GM20431 (cell line): ENCODE data around the gene C12orf57.

Experiments
- in situ Hi-C: fragments of 300-500 bp; cut with MseI, MboI; formaldehyde crosslinking; loops from one replicate; pipeline ENCODE4 v1.15.0; 2020; ENCODE audit warnings: low sequenced_read_pairs; ENCODE audit not compliant: unreplicated experiment

Gene C12orf57

DNA sequence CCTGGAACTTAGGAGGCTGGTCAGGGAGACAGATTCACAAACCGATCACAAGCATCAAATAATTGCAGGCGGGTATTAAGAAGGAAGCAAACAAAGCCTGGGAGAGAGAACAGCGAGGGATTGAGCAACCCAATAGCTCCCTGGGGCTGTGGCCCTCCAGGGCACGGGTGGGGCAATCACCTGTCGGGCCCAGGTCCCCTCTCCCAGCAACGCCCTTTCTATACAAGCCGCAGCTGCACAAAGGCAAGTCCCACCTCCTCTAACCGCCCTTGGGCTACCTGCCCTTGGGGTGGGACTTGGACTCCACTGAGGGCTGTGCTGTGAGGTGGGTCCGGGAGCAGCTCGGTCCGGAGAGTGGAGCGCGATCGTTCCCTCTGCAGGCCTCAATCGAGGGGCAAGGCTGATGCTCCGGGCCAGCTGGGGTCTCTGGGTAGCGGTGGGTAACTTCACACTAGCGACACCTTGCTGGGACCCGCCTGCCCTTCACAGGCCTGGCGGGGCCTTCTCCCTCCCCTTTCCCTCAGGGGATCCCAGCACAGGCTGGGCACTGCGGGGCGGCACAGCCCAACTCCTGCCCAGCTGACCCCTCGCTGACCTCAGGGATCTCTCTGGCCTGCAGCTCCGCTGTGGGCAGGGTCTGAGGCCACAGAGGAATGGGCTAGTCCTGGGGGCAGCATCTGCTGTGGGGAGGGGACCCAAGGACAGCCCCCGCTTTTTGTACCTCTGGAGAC lies 18.6 kb downstream of the C12orf57 start:
- in situ Hi-C loops: no loop called here

DNA sequence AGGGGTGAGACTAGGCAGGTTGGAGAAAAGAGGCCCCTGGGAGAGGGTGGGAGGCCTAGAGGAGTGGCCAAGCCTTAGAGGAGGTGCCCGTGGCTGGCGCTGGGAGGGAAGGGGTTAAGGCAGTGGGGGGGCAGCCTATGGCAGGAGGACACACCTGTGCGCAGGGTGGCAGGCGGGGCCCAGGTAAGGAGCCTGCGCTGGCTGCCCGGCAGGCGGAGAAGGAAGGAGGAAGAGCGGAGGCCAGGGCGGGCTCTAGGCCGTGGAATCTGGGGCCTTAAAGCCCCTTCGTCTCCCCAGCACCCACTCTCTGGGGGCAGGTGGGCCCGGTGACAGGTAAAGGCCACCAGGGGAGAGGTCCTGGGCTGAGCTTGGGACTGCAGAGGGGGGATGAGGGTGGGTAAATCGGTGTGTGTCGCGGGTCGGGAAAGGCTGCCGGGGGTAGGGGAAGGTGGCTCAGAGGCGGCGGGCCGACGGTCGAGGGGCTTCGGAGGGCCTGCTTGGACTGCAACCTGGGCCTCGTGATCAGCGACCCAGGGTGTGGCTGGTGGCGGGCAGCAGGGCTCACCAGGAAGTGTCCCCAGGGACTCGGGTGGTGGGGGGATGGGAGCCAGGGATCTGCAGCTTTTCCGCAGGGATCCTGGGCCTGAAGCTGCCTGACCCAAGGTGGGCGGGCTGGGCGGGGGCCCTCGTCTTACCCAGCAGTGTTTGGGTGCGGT lies 19.4 kb downstream of the C12orf57 start:
- in situ Hi-C loops: no loop called here

DNA sequence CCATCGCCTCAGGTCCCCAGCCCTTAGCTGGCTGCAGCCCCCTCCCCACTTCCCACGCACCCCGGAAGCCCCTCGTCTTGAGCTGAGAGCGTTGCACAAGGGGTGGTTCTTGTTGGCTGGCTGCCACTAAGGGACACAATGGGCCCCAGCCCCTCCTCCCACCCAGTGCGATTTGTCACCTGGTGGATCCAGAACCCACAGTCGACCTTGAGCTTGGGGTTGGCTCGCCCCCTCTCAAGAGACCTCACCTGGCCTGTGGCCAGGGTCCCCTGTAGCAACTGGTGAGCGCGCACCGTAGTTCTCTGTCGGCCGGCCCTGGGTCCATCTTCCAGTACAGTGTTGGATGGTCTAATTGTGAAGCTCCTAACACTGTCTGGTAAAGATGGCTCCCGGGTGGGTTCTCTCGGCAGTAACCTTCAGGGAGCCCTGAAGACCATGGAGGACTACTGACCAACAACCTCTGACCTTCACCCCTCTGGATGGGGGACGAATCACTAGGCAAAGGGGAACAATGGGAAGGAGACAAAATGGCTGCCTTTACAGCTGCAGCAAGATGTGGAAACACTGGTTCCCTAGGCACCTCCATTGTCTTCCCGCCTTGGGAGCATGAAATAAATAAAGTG lies 20.1 kb downstream of the C12orf57 start:
- in situ Hi-C loops: no loop called here

DNA sequence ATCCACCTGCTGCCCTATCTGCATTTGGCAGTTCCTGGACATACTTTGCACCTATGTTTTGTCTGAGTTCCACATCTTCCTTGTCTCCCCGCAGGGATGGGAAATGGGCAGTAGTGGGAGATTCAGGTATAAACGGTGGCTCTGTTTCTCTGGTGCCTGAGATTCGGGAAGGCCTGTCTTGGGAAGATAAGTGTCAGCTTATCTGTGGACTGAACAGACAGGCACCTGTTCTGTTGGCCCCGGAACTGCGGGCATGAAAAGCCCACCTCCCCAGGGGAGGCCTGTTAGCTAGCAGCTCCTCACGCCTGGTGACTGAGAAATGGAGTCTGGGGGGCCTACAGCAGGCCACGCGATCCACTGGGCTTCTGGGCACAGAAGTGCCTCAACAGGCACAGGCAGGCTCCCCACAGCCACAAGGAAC lies 20.8 kb downstream of the C12orf57 start:
- in situ Hi-C loops: no loop called here

DNA sequence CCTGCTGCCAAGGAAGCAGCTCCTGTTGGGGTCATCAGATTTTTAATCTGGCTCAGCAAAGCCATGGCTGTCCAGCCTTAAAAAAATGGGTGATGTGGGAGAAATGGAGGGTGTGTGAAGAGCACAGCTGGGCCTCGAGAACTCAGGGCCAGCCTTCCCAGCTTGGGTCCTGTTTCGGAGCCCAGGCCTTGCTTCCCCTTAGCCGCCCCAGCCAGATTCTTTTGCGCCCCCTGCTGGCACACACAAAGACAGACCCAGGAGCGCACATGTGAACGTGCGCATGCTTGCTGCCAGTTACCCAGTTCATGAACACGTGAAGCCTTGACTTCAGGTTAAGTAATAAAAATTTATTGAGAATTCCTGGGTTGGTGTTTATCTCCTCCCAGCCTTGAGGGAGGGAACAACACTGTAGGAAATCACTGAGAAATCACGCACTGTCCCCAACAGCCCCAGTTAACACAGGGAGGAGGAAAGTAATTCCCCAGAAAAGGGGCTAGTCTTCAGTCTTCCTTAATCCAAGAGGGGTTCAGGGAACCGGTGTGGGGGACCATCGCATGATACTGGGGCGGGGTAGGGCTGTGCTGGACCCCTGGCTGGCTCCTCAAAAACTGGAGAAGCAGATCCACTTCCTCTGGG lies 21.3 kb downstream of the C12orf57 start:
- in situ Hi-C loops: no loop called here

DNA sequence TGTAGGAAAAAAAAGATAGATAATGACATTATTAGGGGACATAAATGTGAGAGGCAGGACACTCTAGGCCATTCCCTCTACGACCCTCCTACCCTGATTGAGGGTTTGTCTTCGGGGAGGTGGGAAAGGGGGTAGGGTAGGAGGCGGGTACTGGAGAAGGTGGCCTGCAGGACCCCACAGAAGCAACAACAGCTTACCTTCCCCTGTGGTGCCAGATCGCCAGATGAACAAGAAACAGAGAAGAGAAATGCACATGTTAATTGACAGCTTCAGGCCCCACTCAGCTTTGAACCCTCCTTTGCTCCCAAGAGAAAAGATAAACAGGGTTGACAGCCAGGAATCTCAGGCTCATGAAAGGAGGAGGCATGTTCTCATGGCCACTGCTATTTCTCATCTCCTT lies 21.9 kb downstream of the C12orf57 start:
- in situ Hi-C loops: no loop called here

DNA sequence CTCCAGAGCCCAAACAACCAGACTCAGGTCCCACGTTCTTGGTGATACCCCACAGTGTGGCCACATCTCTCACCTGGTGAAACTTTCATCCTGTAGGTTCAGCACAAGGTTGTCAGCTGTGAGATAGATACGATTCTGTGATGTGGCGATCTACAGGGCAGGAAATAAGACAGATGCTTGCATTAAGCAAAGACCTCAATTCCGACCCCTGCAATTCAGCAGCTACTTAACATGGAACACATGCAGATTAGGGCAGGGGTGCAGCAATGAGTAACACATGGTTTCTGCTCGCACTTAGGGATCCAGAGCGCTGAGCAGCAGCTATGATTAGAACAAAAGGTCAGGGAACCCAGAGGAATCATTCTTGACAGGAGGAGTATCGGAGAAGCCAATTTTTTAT lies 22.5 kb downstream of the C12orf57 start:
- in situ Hi-C loops: no loop called here

DNA sequence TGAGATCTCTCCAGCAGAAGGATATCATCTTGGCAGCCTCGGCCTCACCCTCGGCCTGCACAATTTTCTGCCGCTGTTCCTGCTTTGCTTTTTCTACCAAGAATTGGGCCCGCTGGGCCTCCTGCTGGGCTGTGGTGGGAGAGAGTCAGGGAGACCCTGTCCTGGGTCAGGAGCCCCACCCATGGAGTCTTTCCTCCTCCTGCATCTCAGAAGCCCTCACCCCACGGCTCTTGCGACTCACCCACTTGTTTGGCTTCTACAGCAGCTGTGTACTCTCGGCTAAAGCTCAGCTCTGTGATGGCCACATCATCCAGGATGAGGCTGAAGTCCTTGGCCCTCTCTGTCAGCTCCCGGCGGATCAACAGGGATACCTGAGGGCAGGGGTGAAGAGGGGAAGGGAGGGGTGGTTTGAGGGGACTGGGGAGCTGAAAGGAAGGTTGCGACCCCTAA lies 23.9 kb downstream of the C12orf57 start:
- in situ Hi-C loops: no loop called here

DNA sequence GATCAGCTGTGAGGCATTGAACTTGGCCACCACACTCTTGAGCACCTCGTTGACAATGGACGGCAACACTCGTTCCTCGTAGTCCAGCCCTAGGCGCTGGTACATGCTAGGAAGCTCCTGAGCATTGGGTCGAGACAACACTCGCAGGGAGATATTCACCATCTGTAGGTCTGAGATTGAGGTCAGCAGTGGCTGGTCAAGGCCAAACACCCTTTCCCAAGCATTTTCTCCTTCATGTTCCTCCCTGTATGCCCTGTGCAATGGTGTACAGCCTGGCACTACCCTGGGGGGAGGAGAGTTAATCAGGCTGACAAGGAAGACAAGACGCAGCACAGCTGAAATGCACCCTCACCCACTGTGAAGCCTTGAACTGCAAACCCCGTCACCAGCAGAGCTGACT lies 24.6 kb downstream of the C12orf57 start:
- in situ Hi-C loops: no loop called here

DNA sequence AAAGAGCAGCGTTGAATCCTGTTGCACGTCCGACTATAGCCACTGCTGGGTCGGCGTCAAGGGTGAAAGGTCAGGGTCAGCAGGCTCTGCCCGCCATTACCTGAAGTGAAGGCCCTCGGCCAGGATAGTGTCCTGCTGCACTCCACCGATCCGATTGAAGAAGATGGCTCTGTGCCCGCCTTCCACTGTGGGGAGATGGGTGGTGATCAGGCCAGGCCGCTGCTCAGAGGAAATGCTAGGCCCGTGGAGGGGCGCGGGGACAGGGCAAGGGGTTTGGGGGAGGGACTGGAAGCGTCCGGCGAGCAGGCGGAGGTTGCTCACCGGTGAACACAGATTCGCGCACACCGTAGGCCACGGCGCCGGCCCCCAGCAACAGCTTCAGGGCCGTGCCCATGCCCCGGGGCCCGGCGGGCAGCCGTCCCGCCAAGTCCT lies 26.3 kb downstream of the C12orf57 start:
- in situ Hi-C loops: no loop called here

DNA sequence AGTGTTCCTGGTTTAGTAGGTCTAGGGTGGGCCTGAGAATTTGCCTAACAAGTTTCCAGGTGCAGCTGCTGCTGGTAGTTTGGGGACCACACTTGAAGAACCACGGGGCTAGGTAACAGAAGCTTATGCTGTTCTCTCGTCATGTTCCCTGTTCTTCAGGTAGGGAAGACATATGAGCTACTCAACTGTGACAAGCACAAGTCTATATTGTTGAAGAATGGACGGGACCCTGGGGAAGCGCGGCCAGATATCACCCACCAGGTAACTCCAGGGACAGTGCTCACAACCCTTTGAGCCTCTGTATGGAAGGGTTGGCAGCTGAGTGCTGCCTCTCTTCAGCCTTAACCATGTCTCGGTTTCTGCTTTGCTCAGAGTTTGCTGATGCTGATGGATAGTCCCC lies 30.4 kb downstream of the C12orf57 start:
- in situ Hi-C loops: no loop called here

DNA sequence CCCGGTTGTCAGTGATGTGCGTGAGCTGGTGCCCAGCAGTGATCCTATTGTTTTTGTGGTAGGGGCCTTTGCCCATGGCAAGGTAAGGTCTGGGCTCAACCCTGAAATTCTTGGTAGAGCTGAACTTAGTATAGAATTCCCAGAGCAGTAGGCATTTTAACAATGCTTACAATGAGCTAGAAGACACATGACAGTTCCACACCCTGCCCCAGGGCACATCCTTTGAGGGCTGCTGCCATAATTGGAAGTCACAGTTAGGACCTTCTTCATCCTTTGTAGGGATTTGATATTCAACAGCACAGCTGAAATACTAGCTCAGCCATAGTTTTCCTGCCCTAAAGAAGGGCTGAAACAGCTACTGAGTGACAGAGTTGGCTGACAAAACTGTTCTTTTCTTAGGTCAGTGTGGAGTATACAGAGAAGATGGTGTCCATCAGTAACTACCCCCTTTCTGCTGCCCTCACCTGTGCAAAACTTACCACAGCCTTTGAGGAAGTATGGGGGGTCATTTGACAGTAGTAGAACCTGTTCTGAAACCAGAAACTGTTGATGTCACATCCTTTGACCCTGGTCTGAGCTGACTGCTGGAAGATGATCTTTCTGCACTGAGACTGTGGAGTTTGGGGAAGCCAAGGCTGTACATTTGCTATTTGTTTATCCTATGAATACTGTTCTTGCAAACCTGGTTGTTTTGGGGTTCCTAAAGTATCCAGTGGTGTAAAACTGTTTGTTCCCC lies 31.6 kb downstream of the C12orf57 start:
- in situ Hi-C loops: no loop called here

DNA sequence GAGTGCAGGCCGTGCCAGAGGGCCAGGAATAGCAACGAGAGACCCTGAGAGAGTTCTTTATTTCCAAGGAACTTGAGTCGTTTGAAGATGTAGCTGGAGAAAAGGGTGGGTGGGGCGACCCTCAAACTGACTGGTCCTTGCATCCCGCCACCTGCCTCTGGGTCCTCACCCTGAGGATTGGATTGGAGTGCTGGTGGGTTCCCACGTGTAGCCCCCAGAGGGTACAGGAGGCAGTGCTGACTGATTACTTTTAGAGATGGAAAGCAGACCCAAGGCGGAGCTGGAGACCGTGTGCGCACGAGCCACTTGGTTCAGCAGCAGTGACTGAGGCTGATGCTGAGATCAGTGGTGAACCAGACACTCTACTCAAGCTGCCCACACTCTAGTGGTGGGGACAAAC lies 33.8 kb downstream of the C12orf57 start:
- in situ Hi-C loops: no loop called here

DNA sequence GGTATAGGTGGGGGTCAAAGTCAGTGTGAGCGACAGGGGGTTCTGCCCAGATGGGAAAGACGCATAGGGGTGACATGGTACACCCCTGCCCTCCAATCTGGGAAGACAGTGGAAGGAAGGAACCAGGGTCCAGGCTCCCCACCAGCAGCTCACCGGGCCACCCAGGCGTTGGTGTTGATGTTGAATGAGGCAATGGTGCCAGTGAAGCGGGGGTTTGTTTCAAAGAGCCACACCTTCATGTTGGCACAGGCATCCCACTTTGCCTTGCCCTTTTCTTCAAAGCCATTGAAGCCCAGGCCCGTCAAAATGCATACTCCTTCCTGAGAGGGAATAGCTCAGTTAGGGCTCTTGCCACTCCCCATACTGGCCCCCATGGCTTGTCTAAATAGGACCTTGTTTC lies 34.4 kb downstream of the C12orf57 start:
- in situ Hi-C loops: no loop called here

DNA sequence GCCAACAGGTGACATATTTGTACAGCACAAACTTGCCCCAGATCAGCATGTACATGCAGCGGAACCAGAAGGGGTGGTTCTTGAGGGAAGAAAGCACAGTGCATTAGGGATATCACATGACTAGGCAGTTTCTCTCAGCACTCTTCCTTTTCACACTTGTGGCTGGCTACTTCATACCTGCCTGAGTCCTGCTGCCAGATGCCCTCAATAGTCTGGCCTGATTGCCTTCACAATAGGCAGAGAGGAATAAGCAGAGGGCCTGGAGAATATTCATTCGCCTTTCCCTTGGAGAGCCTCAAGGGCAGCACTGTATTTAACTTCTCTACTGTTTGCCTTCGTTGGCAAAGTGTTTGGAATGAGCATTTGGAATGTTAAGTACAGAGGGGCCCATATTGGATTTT lies 34.8 kb downstream of the C12orf57 start:
- in situ Hi-C loops: no loop called here

DNA sequence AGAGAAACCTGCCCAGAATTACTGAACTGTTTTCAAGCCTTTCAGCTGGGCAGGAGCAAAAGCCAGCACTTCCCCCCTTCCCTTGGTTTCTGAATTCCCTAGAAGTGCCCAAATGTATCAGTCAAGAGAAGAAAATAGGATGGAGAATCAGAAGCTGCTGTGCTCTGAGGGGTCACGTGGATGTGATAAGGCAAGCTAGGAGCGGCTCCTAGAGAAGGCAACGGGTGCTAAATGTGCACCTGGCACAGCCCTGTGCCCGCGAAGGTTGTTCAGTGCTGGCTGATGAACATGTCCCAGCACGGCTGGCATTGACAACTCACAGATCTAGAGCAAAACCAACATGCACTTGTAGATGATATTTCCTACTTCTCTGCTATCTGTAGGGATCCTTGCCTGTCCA lies 35.2 kb downstream of the C12orf57 start:
- in situ Hi-C loops: no loop called here

DNA sequence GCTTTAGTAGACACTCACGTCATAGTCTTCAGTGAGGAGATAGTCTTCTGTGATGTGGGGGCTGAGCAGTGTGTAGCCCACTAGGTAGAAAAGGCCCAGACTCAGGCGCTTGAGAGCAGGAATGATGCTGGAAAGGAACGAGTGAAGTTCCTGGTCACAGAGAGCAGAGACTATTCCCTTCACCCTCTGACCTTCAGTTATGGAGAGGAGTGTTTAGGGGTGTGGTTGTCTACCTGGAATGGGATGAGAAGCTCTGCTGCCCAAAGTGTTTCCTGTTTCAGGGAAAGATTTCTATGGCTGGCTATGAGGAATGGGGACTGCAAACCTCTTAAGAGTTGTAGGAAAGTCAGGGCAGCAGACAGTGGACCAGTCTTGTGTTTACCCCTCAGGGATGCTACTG lies 35.6 kb downstream of the C12orf57 start:
- in situ Hi-C loops: no loop called here

DNA sequence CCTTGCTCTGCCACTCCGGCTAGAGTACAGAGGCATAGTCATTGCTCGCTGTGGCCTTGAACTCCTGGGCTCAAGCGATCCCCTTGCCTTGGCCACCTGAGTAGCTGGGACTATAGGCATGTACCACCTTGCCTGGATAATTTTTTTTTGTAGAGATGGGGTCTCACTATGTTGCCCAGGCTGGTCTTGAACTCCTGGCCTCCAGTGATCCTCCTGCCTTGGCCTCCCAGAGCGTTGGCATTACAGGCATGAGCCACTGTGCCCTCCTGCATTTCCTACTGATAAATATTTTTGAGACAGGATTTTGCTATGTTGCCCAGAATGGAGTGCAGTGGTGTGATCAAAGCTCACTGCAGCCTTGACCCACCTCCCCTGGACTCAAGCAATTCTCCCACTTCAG lies 36.3 kb downstream of the C12orf57 start:
- in situ Hi-C loops: no loop called here

DNA sequence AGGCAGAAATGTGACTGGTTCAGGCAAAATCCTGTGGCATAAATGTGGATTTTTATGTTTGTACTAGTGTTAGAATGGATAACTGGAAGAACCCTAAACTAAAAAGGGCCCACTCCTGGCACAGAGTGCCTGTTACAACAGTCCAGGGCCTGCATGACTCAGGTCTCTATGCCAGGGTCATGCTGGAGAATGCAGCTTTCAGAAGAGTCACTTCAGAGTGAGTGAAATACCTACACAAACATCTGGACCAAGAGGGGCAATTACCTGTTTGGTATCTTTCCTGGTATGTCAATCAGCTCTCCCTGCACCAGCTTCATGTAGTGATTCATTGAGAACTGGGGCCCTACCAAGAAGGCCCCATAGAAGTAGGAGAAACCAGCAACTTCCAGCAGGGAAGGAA lies 36.9 kb downstream of the C12orf57 start:
- in situ Hi-C loops: no loop called here
